NB4 (cell line): ENCODE measurements around the gene ITIH4.

Experiments used
- DNase-seq: peaks from one replicate; pipeline ENCODE4 v3.0.0; 2010; ENCODE audit warnings: low read depth
- H3K4me3 ChIP-seq: one replicate; pipeline ENCODE4 v1.5.1; 2011; ENCODE audit warnings: mild to moderate bottlenecking, low read depth, low read length, moderate library complexity
- MAX ChIP-seq: IDR thresholded peaks from 2 replicates; pipeline ENCODE4 v1.6.1; 2011; ENCODE audit warnings: low read depth, low read length
- MYC ChIP-seq: IDR thresholded peaks from 2 replicates; pipeline ENCODE4 v1.6.1; 2011; ENCODE audit warnings: low read depth, low read length
- POLR2A ChIP-seq: IDR thresholded peaks from 2 replicates; pipeline ENCODE4 v1.6.1; 2011; ENCODE audit warnings: mild to moderate bottlenecking; ENCODE audit not compliant: insufficient read length; ENCODE audit errors: extremely low read depth
- TF ChIP-seq, protein P1 (sequence below): IDR thresholded peaks from one replicate; pipeline ENCODE4 v1.5.1; 2012; ENCODE audit warnings: low read depth, low read length

Gene ITIH4

GRCh38 chr3:52795298-52795900 is 35.1 kb downstream of the ITIH4 start:
- H3K4me3 ChIP-seq = no peak overlapping the region
- TF ChIP-seq, protein P1, sequence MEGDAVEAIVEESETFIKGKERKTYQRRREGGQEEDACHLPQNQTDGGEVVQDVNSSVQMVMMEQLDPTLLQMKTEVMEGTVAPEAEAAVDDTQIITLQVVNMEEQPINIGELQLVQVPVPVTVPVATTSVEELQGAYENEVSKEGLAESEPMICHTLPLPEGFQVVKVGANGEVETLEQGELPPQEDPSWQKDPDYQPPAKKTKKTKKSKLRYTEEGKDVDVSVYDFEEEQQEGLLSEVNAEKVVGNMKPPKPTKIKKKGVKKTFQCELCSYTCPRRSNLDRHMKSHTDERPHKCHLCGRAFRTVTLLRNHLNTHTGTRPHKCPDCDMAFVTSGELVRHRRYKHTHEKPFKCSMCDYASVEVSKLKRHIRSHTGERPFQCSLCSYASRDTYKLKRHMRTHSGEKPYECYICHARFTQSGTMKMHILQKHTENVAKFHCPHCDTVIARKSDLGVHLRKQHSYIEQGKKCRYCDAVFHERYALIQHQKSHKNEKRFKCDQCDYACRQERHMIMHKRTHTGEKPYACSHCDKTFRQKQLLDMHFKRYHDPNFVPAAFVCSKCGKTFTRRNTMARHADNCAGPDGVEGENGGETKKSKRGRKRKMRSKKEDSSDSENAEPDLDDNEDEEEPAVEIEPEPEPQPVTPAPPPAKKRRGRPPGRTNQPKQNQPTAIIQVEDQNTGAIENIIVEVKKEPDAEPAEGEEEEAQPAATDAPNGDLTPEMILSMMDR = no peak
- no peak for TF ChIP-seq MAX
- TF ChIP-seq POLR2A = no peak
- TF ChIP-seq MYC = no peak
- no peak for DNase-seq

GRCh38 chr3:52794612-52795099 is 35.8 kb downstream of the ITIH4 start, which contains the start of gene ITIH3:
ITIH3 (plus strand) TSS chr3:52794796; CDS start chr3:52794804, 8 bp downstream.
- TF ChIP-seq MAX = no peak
- no peak for TF ChIP-seq POLR2A
- TF ChIP-seq, protein P1 = no peak
- no peak for TF ChIP-seq MYC
- no peak for DNase-seq
- no peak within 1 kb of the TSS for H3K4me3 ChIP-seq

DNA sequence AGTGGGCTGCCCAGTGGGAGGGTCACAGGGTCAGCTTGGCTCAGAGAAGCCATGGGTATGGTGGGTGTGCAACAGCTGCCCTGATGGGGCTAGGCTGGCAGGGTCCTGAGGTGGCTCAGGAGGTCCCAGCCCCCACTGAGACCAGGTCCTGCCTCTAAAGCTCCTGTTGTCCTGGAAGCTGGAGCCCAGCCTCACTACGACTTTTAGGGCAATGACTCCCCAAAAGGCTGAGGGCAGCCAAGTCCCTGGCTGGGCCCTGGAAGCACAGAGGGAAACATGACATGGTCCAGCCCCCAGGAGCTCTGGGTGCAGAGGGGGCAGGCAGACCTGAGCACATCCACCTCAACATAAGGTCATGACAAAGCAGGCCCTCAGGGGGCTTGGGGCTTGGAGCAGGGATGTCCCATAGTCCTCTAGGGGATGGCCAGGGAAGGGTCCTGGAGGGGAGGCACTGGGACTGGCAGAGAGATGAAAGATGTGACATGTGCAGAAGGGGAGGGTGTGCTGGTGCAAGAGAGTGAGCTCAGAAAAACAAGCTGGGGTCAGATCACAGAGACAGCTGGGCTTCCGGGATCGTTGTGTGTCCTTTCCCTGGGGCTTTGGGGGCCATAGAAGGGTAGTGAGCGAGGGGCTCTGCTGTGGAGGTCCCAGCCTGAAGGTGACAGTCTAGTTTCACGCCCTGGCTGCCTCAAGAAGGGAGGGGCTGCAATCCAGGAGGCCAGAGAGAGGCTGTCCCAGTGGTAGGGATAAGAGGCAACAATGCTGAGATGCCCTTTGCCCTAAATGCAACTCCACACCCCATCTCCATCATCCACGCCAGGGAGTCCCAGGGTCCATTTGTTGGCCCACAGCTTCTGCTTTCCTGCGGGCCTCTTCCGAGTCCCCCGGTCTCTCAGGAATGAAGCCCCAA is 36.5 kb downstream of the ITIH4 start:
- no peak for DNase-seq
- TF ChIP-seq MYC (no peak), POLR2A (no peak), MAX (no peak)
- TF ChIP-seq, protein P1 = no peak
- H3K4me3 ChIP-seq = no peak overlapping the region

DNA sequence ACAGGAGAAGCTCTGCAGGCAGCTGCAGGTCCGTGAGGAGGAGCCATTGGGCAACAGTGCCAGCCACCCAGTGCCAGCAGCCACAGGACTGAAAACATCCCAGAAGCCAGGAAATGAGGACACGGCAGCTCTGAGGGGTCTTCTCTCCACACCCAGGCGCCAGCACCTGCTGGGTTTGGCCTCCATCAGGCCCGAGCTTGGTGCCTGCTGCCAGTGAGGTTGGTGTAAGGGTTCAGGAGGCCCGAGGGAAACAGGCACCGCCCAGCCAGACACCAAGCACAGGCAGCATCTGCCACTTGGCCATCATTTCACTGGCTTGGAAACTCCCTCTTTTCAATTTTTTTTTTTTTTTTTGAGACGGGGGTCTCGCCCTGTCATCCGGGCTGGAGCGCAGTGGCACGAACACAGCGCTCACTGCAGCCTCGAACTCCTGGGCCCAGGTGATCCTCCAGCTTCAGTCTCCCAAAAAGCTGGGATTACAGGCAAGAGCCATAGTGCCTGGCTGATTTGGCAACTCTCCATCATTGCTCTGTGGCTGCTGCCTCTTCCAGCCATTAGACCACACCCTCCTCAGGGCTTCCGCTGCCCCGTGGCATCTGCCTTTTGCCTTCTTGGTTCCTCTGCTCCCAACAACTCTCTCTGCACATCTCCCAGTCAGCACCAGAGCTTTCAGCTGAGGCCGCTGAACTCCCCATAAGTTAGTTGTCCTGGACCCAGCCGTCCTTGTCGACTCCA is 37.3 kb downstream of the ITIH4 start:
- DNase-seq = no peak
- no peak overlapping the region for H3K4me3 ChIP-seq
- no peak for TF ChIP-seq MYC
- no peak for TF ChIP-seq POLR2A
- TF ChIP-seq MAX = no peak
- TF ChIP-seq, protein P1 = no peak

DNA sequence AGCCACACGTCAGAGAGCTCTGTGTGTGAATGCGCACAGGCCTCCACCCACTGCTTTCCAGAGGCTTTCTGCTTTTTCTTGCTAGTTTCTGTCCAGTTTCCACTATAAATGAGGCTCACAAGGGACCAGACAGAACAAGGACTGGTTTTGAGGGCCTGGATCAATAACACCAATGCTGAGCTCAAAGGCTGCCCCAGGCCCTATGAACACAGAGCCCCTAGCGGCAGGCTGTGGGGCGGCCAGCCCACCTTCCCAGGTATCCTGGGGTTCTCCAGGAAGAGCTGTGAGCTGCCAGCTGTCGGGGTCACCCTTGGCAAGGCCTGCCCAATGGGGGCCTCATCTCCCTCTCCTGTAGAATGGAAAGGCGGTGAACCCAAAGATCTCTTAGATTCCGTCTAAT is 38.1 kb downstream of the ITIH4 start:
- no peak overlapping the region for H3K4me3 ChIP-seq
- TF ChIP-seq, protein P1 = no peak
- TF ChIP-seq MAX (no peak), POLR2A (no peak), MYC (no peak)
- no peak for DNase-seq
